Lung (tissue), 12 donors: ENCODE measurements around the gene B3GNT2. TPM values are rescaled to one million over a fixed set of nuclear protein-coding genes. Genes with fewer than 3 reads are reported as not detected.

ENCODE experiments used
- ATAC-seq: fragments of 200-7000 bp; cut with Tn5 transposase; one replicate; pipeline ENCODE4 v1.9.1; 2020; ENCODE audit warnings: moderate number of reproducible peaks; ENCODE audit not compliant: insufficient read depth, low FRiP score
- DNase-seq, 3 donors: peaks; one replicate each; pipeline ENCODE4 v3.0.0-alpha.2; 2013 to 2017
- H3K27ac ChIP-seq, 2 donors: one replicate each; pipeline ENCODE4 v1.5.1; 2013; ENCODE audit warnings: mild to moderate bottlenecking in 2 of 2, moderate library complexity in 2 of 2, control low read depth in 1 of 2, inconsistent platforms in 1 of 2, low read depth in 1 of 2, low read length in 1 of 2
- H3K27me3 ChIP-seq, 3 donors: one replicate each; pipeline ENCODE4 v1.5.1; 2013; ENCODE audit warnings: low read length in 2 of 3; ENCODE audit not compliant: control insufficient read depth in 3 of 3, insufficient read depth in 3 of 3
- H3K36me3 ChIP-seq, 4 donors: one replicate each; pipeline ENCODE4 v1.5.1; 2013; ENCODE audit warnings: low read length in 4 of 4, mild to moderate bottlenecking in 1 of 4, moderate library complexity in 1 of 4; ENCODE audit not compliant: control insufficient read depth in 4 of 4, insufficient read depth in 4 of 4
- H3K4me1 ChIP-seq, 5 donors: one replicate each; pipeline ENCODE4 v1.5.1; 2013; ENCODE audit warnings: low read length in 5 of 5, mild to moderate bottlenecking in 2 of 5, moderate library complexity in 1 of 5; ENCODE audit not compliant: control insufficient read depth in 5 of 5, insufficient read depth in 5 of 5
- H3K4me3 ChIP-seq: one replicate; pipeline ENCODE4 v1.5.1; 2013; ENCODE audit warnings: mild to moderate bottlenecking, control low read depth, moderate library complexity
- H3K9ac ChIP-seq, 2 donors: one replicate each; pipeline ENCODE4 v1.5.1; 2013; ENCODE audit warnings: low read length in 2 of 2, control low read depth in 1 of 2; ENCODE audit not compliant: insufficient read depth in 1 of 2
- H3K9me3 ChIP-seq, 4 donors: one replicate each; pipeline ENCODE4 v1.5.1; 2013; ENCODE audit warnings: low read length in 3 of 4, mild to moderate bottlenecking in 1 of 4, moderate library complexity in 1 of 4; ENCODE audit not compliant: control insufficient read depth in 4 of 4, insufficient read depth in 3 of 4
- WGBS, 2 donors: extraction: QIAGEN DNeasy Blood & Tissue Kit; methylation state at CpG; one replicate each; pipeline ENCODE4 v1.1.7; 2013; 5-methylcytosine and 5-hydroxymethylcytosine counted together
- polyA plus RNA-seq, 2 donors: library from polyadenylated mRNA; stranded (reverse); fragments of 200-250 nt; gene quantifications; one replicate each; pipeline ENCODE4 v1.2.1, GENCODE V29; 2013
- total RNA-seq, 2 donors: library from RNA; depleted of rRNA in 1 of 2; stranded (reverse); fragments of >200 nt in 1 of 2; gene quantifications; one replicate each; pipeline ENCODE4 v1.2.1, GENCODE V29; 2014 to 2021
- TF ChIP-seq, protein P1 (sequence below): IDR thresholded peaks from 2 replicates; pipeline ENCODE4 v1.5.1; 2012; ENCODE audit warnings: mild to moderate bottlenecking; ENCODE audit errors: control extremely low read depth, extremely low read depth
- donor health status: control.
- donor health status: control.
- donor health status: Bipolar disorder and iron deficiency.
- donor health status: healthy.
- donor health status: DM: yes; HTN: yes; CAD: no.

Gene B3GNT2
- total and polyA plus RNA-seq, 4 donors, result 11.4 to 41.8 (median 25.4) TPM

GRCh38 chr2:62207491-62207890 lies 11.6 kb downstream of the B3GNT2 start:
- WGBS, 2 donors, result 95% methylated on average over 10 of the region's 10 CpGs
- DNase-seq, result no peak
- H3K36me3 ChIP-seq, result no peaks in the 10 kb centered on the region
- no peak for ATAC-seq
- no peak overlapping the region for H3K27ac ChIP-seq
- H3K9ac ChIP-seq, result no peak overlapping the region
- H3K27me3 ChIP-seq, result no peaks in the 10 kb centered on the region
- H3K4me3 ChIP-seq, result no peak overlapping the region
- no peaks in the 10 kb centered on the region for H3K9me3 ChIP-seq
- H3K4me1 ChIP-seq, result peaks cover 6 to 34% (median 14%) of the 10 kb centered on the region in 5 donors
- TF ChIP-seq, protein P1, sequence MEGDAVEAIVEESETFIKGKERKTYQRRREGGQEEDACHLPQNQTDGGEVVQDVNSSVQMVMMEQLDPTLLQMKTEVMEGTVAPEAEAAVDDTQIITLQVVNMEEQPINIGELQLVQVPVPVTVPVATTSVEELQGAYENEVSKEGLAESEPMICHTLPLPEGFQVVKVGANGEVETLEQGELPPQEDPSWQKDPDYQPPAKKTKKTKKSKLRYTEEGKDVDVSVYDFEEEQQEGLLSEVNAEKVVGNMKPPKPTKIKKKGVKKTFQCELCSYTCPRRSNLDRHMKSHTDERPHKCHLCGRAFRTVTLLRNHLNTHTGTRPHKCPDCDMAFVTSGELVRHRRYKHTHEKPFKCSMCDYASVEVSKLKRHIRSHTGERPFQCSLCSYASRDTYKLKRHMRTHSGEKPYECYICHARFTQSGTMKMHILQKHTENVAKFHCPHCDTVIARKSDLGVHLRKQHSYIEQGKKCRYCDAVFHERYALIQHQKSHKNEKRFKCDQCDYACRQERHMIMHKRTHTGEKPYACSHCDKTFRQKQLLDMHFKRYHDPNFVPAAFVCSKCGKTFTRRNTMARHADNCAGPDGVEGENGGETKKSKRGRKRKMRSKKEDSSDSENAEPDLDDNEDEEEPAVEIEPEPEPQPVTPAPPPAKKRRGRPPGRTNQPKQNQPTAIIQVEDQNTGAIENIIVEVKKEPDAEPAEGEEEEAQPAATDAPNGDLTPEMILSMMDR, result no peak

DNA sequence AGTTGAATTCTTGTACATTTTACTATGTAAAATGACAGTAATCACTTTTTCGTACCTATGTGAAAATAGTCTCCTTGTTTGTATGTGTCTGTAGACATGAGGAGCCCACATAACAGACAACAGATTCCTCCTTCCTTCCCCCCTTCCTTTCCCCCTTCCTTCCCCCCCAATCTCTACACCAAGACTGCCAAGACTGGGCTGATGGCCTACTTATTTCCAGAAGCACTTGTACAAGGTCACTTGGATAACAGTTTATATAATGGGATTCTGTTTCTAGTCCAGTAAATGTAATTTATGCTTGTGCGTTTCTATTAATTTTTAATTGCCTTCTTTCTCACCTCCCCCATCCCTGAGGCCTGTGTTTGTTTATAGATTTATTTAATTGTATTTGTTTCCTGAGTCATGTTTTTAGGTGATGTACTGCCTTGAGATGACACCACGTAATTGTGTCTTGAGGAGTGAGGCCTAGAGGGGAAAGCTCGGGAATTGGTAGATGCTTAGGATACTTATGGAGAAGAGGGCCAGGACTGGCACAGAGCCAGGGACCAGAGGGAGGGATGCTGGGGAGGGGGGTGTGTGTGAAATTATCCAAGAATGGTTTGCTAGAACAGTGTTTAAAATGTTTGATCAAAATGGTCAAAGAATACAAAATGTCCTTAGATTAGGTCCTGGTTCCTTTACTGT lies 12.3 kb downstream of the B3GNT2 start:
- H3K27ac ChIP-seq, result no peak overlapping the region
- no peaks in the 10 kb centered on the region for H3K36me3 ChIP-seq
- ATAC-seq (no peak), DNase-seq (peak in 2 of 3 donors; percentile 22 to 59)
- TF ChIP-seq, protein P1, result no peak
- H3K9ac ChIP-seq, result no peak overlapping the region
- H3K27me3 ChIP-seq, result no peaks in the 10 kb centered on the region
- peaks cover 6 to 30% (median 10%) of the 10 kb centered on the region in 5 donors for H3K4me1 ChIP-seq
- 67 to 77% methylated on average over 4 of the region's 4 CpGs for whole genome bisulfite sequencing, 2 donors
- no peaks in the 10 kb centered on the region for H3K9me3 ChIP-seq
- H3K4me3 ChIP-seq, result no peak overlapping the region

DNA sequence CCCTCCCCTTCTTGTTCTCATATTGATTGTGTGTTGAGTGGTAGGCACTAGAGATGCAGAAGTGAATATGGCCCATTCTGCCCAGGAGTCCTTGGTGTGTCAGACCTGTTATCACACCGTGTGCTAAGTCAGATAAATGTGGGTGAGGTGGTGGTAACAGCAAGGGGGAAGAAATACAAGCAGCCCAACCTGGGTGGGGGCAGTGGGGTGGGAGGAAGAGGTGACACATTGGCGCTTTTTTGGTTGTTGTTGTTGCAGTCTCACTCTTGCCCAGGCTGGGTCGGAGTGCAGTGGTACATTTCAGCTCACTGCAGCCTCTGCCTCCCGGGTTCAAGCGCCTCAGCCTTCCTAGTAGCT lies 12.8 kb downstream of the B3GNT2 start:
- H3K4me1 ChIP-seq, result peaks cover 6 to 30% (median 10%) of the 10 kb centered on the region in 5 donors
- 72 to 81% methylated on average over 5 of the region's 5 CpGs for WGBS, 2 donors
- H3K9me3 ChIP-seq, result no peaks in the 10 kb centered on the region
- ATAC-seq (no peak), DNase-seq (no peak)
- H3K36me3 ChIP-seq, result no peaks in the 10 kb centered on the region
- no peaks in the 10 kb centered on the region for H3K27me3 ChIP-seq
- no peak overlapping the region for H3K27ac ChIP-seq
- H3K4me3 ChIP-seq, result no peak overlapping the region
- no peak overlapping the region for H3K9ac ChIP-seq
- TF ChIP-seq, protein P1, result no peak
